Activated B cell treated with CpG ODN at 0.5 μM for 24 hours (primary cell): ENCODE measurements around the gene PPP1R14D. TPM values are rescaled to one million over a fixed set of nuclear protein-coding genes. Genes with fewer than 3 reads are reported as not detected.
"Not testable (repeated sequence)": the region's sequence is repeated elsewhere in the genome, so short reads cannot be mapped to it uniquely, and the experiment has no call there.

Experiments
- ATAC-seq: fragments of 200-7000 bp; cut with Tn5 transposase; one replicate; pipeline ENCODE4 v1.10.0; 2021; ENCODE audit warnings: low read depth, mild to moderate bottlenecking, moderate library complexity
- CTCF ChIA-PET: fragments of 350-600 bp; sonication (Branson Sonifier 250); formaldehyde crosslinking; loops from one replicate; lab custom pipeline; 2021; ENCODE audit warnings: antibody characterized with exemption; lab: Charles Lee
- POLR2A ChIA-PET: fragments of 350-600 bp; sonication (Branson Sonifier 250); formaldehyde crosslinking; loops from one replicate; lab custom pipeline; 2021; ENCODE audit warnings: antibody characterized with exemption; lab: Charles Lee
- DNase-seq: peaks from one replicate; pipeline ENCODE4 v3.0.0; 2022
- H3K27ac Mint-ChIP-seq: one replicate; pipeline ENCODE4 v1.8.0; 2020; ENCODE audit warnings: mixed read lengths
- H3K27me3 Mint-ChIP-seq: one replicate; pipeline ENCODE4 v1.8.0; 2021; ENCODE audit warnings: mixed read lengths
- H3K36me3 Mint-ChIP-seq: one replicate; pipeline ENCODE4 v1.8.0; 2021; ENCODE audit warnings: low read depth, mixed read lengths
- H3K4me1 Mint-ChIP-seq: one replicate; pipeline ENCODE4 v1.8.0; 2021; ENCODE audit warnings: mixed read lengths
- H3K4me3 Mint-ChIP-seq: one replicate; pipeline ENCODE4 v1.8.0; 2020; ENCODE audit warnings: mild to moderate bottlenecking, mixed read lengths
- H3K9me3 Mint-ChIP-seq: one replicate; pipeline ENCODE4 v1.8.0; 2020; ENCODE audit warnings: mixed read lengths
- intact Hi-C: fragments of 100-400 bp; cut with micrococcal nuclease; formaldehyde crosslinking; loops from one replicate; pipeline ENCODE4 v1.15.1; 2024
- total RNA-seq: library from RNA; stranded (reverse); gene quantifications from 2 replicates; pipeline ENCODE4 v1.2.3, GENCODE V29; 2022
- TF ChIP-seq, protein P1 (sequence below): fragments of 200-600 bp; IDR thresholded peaks from one replicate; pipeline ENCODE4 v1.8.0; 2022; ENCODE audit warnings: antibody characterized with exemption, mild to moderate bottlenecking

Gene PPP1R14D
- total RNA-seq, 1 donor from 2014 or later, result 0.31 TPM

DNA sequence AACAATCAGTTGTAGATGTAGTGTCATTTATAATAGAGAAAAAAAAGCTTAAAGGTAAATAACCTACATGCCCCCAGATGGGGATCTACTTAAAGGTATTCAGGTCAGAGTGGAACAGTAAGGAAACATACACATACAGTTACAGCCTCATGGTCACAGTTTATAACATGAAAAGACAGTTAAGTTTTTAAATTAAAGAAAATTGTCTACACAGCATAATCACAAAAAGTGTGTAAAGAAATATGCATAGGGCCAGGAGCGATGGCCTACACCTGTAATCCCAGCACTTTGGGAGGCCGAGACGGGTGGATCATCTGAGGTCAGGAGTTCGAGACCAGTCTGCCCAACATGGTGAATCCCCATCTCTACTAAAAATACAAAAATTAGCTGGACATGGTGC, 38.7 kb upstream of the PPP1R14D start:
- Mint-ChIP-seq H3K36me3 (no peaks in the 10 kb centered on the region), H3K27ac (no peak overlapping the region), H3K4me3 (no peak overlapping the region), H3K9me3 (no peaks in the 10 kb centered on the region), H3K4me1 (peaks cover 11% of the 10 kb centered on the region), H3K27me3 (no peaks in the 10 kb centered on the region)
- DNase-seq (no peak), ATAC-seq (no peak)
- ChIA-PET POLR2A (interaction anchor here (0.8 kb wide), 1 partner anchor 801 kb away, joined by 3 read pairs; no protein-coding TSS in a partner anchor), CTCF (interaction anchor here (1.5 kb wide), 1 partner anchor 8 kb away, joined by 3 read pairs; no protein-coding TSS in a partner anchor)
- intact Hi-C loops, result no loop called here
- TF ChIP-seq, protein P1, sequence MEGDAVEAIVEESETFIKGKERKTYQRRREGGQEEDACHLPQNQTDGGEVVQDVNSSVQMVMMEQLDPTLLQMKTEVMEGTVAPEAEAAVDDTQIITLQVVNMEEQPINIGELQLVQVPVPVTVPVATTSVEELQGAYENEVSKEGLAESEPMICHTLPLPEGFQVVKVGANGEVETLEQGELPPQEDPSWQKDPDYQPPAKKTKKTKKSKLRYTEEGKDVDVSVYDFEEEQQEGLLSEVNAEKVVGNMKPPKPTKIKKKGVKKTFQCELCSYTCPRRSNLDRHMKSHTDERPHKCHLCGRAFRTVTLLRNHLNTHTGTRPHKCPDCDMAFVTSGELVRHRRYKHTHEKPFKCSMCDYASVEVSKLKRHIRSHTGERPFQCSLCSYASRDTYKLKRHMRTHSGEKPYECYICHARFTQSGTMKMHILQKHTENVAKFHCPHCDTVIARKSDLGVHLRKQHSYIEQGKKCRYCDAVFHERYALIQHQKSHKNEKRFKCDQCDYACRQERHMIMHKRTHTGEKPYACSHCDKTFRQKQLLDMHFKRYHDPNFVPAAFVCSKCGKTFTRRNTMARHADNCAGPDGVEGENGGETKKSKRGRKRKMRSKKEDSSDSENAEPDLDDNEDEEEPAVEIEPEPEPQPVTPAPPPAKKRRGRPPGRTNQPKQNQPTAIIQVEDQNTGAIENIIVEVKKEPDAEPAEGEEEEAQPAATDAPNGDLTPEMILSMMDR, result no peak

DNA sequence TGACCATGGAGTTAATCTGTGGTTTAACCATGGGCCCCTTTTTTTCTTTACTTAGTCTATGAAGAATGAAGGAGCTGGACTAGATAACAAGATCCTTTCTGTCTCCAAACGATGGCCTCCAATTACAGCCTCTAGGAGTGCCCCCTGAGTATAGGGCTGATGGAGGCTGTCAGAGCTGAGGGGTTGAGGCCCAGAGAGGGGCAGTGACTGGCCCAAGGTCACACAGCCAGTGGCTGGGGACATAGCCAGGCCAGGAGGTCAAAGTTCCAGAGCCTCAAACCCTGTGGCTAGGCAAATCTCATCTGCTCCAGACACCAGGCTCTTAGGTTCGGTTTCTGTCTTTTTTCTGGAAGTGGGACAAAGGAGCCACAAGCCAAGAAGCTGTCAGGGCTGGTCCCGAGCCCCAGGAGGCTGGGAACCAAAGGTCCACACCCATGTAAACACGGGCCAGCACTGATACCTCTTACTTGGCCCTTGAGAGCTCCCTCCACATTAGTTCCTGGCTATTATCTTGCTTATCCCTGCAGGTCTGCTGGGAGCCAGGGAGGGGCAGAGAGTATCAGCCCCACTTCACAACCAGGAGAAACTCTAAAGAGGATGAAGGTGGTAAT, 35.3 kb upstream of the PPP1R14D start:
- no peak overlapping the region for H3K4me3 Mint-ChIP-seq
- H3K27me3 Mint-ChIP-seq, result no peaks in the 10 kb centered on the region
- POLR2A ChIA-PET, result no interaction called here
- H3K27ac Mint-ChIP-seq, result no peak overlapping the region
- DNase-seq (no peak), ATAC-seq (no peak)
- no peaks in the 10 kb centered on the region for H3K36me3 Mint-ChIP-seq
- intact Hi-C loops, result no loop called here
- CTCF ChIA-PET, result interaction anchor here (2.4 kb wide), 1 partner anchor 30 kb away, joined by 6 read pairs; the partner anchor contains the start of gene VPS18
- peaks cover 6% of the 10 kb centered on the region for H3K4me1 Mint-ChIP-seq
- TF ChIP-seq, protein P1, result no peak
- H3K9me3 Mint-ChIP-seq, result no peaks in the 10 kb centered on the region

DNA sequence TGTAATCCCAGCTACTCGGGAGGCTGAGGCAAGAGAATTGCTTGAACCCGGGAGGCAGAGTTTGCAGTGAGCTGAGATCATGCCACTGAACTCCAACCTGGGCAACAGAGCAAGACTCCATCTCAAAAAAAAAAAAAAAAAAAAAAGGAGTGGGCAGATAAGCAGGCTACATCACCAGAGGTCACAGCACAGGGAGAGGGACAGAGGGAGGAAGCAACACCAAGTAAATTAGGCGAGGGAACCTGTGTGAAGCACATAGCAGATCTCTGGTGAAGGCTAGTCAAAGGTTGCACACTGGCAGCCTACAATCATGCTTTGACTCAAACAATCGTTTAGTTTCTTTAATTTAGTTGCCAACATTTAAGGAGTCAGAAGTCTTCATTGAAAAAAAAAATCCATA, 32.6 kb upstream of the PPP1R14D start:
- H3K9me3 Mint-ChIP-seq, intact Hi-C loops, H3K4me3 Mint-ChIP-seq, DNase-seq, H3K4me1 Mint-ChIP-seq, H3K27ac Mint-ChIP-seq, H3K27me3 Mint-ChIP-seq, H3K36me3 Mint-ChIP-seq, ATAC-seq: not testable (repeated sequence)
- ChIA-PET POLR2A (interaction anchor here (0.7 kb wide), 1 partner anchor 23 kb away, joined by 6 read pairs; no protein-coding TSS in a partner anchor), CTCF (interaction anchor here (1.1 to 6.7 kb wide), 2 partner anchors 29 to 35 kb away, joined by 4 to 203 read pairs; partner anchors contain the start of gene VPS18)

DNA sequence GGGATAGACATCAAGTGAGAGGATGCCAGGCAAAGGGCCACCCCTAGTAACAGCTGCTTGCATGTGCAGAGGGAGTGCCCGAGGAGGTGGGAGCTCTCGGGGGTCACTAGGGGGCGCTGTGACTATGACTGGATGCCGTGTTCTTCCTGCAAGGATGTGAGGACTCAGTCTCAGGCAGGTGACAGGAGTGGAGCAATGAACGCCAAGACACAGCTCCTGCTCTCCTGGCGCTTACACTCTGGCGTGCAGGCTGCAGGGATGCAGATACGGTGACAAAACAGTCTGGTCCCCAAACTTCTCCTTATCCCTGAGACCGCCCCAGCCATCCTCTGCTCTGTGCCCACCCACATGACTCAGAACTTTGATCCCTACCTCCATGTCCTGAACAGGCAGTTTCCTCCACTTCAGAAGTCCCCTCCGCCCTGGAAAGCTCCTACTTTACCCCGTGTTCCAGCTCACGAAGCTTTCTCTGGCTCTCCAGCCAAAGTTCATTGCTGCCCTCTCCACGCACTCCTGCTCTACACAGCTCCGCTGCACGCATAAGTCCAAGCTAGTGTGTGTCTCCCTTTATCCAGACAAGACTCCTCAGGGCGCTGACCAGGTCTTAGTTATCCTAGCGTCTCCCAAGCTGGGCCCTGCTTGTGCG, 30.8 kb upstream of the PPP1R14D start:
- H3K9me3 Mint-ChIP-seq, result no peaks in the 10 kb centered on the region
- TF ChIP-seq, protein P1, result no peak
- H3K4me3 Mint-ChIP-seq, result no peak overlapping the region
- ATAC-seq, result peak; percentile 66
- peaks cover 7% of the 10 kb centered on the region for H3K36me3 Mint-ChIP-seq
- POLR2A ChIA-PET, result interaction anchor here (1.3 to 2.7 kb wide), 4 partner anchors 15 to 35 kb away, joined by 5 to 28 read pairs (median 9); partner anchors contain the start of genes SPINT1 and VPS18
- H3K27ac Mint-ChIP-seq, result no peak overlapping the region
- CTCF ChIA-PET, result interaction anchor here (0.6 to 6.7 kb wide), 21 partner anchors 9 to 326 kb away, joined by 3 to 203 read pairs (median 5); partner anchors contain the start of genes RHOV, SPINT1 and VPS18
- intact Hi-C loops, result loop anchor here (2.0 kb wide), 1 partner anchor 163 kb away; no protein-coding TSS in a partner anchor
- no peaks in the 10 kb centered on the region for H3K27me3 Mint-ChIP-seq
- peaks cover 8% of the 10 kb centered on the region for H3K4me1 Mint-ChIP-seq
- DNase-seq, result peak; percentile 65

DNA sequence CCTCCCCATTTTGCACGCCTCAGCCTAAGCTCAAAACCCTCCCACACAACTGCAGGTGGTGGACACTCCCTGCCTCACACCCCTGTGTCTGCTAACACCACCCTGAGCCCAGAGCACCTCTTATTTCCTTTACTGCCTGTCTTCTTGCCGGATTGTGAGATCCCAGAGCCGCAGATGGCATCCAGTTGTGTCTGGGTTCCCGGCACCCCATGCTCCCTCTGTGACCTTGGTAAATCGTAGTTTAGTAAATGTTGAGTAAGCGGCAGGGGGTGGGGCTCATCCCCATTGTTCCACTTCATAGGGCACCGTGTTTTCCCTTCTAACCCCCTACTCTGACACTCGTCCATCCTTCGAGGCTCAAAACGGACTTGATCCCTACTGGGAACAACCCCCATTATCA, 30.2 kb upstream of the PPP1R14D start:
- Mint-ChIP-seq H3K27ac (no peak overlapping the region), H3K27me3 (no peaks in the 10 kb centered on the region), H3K9me3 (no peaks in the 10 kb centered on the region), H3K36me3 (peaks cover 11% of the 10 kb centered on the region), H3K4me3 (no peak overlapping the region), H3K4me1 (peaks cover 8% of the 10 kb centered on the region)
- intact Hi-C loops, result loop anchor here (2.0 kb wide), 1 partner anchor 164 kb away; no protein-coding TSS in a partner anchor
- DNase-seq (no peak), ATAC-seq (no peak)
- TF ChIP-seq, protein P1, result no peak
- CTCF ChIA-PET, result interaction anchor here (0.6 to 6.7 kb wide), 20 partner anchors 9 to 327 kb away, joined by 3 to 203 read pairs (median 6); partner anchors contain the start of genes RHOV, SPINT1 and VPS18
- POLR2A ChIA-PET, result interaction anchor here (0.6 to 2.7 kb wide), 5 partner anchors 14 to 103 kb away, joined by 5 to 28 read pairs (median 7); partner anchors contain the start of genes SPINT1 and VPS18
